Hepatocyte (in vitro differentiated cells): ENCODE results near the gene IQGAP2.

Experiments
- CTCF ChIP-seq: fragments of 200-600 bp; sonication (generic); IDR thresholded peaks from 2 replicates; pipeline ENCODE4 v1.5.1; 2016; ENCODE audit warnings: antibody characterized with exemption, mild to moderate bottlenecking; ENCODE audit not compliant: poor library complexity
- EZH2 ChIP-seq: fragments of 200-600 bp; sonication (generic); IDR thresholded peaks from 2 replicates; pipeline ENCODE4 v1.6.1; 2016; ENCODE audit warnings: antibody characterized with exemption, mild to moderate bottlenecking, borderline replicate concordance

- TF ChIP-seq CTCF: no peak
- no peak for TF ChIP-seq EZH2
These were observed 74.5 kb downstream of the IQGAP2 start for GRCh38 chr5:76477571-76477970.
